CD14-positive monocyte (primary cell): ENCODE results near the gene TSHZ2. TPM values are rescaled to one million over a fixed set of nuclear protein-coding genes. Genes with fewer than 3 reads are reported as not detected.

Experiments used
- DNase-seq, 3 donors: peaks; one replicate each; pipeline ENCODE4 v3.0.0-alpha.2; 2011 to 2022
- H2AFZ ChIP-seq: 2 replicates; pipeline ENCODE4 v1.6.0; 2012; ENCODE audit warnings: mild to moderate bottlenecking, low read depth, low read length, inconsistent platforms; ENCODE audit not compliant: insufficient read depth, poor library complexity, severe bottlenecking
- H3K27ac ChIP-seq, 2 donors: 1 replicate in 1 of 2; 2 replicates in 1 of 2; pipeline ENCODE4 v1.5.1; 2012 to 2013; ENCODE audit warnings: low read length in 2 of 2, control low read depth in 1 of 2, inconsistent platforms in 1 of 2, low read depth in 1 of 2, mild to moderate bottlenecking in 1 of 2
- H3K27me3 ChIP-seq, 2 donors: one replicate each; pipeline versions ENCODE4 v1.6.0 to v1.6.1; 2011 to 2013; ENCODE audit warnings: low read length in 2 of 2; ENCODE audit not compliant: control insufficient read depth in 2 of 2, insufficient read depth in 2 of 2
- H3K36me3 ChIP-seq, 2 donors: replicated peaks in 1 of 2; 1 replicate in 1 of 2; 2 replicates in 1 of 2; pipeline versions ENCODE4 v1.5.1 to v1.6.1; 2012 to 2013; ENCODE audit warnings: low read length in 2 of 2, control low read depth in 1 of 2, inconsistent platforms in 1 of 2, mild to moderate bottlenecking in 1 of 2; ENCODE audit not compliant: insufficient read depth in 2 of 2, control insufficient read depth in 1 of 2
- H3K4me1 ChIP-seq, 2 donors: 1 replicate in 1 of 2; 2 replicates in 1 of 2; pipeline versions ENCODE4 v1.5.1 to v1.6.1; 2012 to 2013; ENCODE audit warnings: low read length in 2 of 2, control low read depth in 1 of 2, inconsistent platforms in 1 of 2, mild to moderate bottlenecking in 1 of 2, moderate library complexity in 1 of 2; ENCODE audit not compliant: insufficient read depth in 2 of 2, control insufficient read depth in 1 of 2
- H3K4me2 ChIP-seq: replicated peaks from 2 replicates; pipeline ENCODE3; 2012; ENCODE audit warnings: low read length, moderate library complexity, mild to moderate bottlenecking; ENCODE audit not compliant: poor library complexity, severe bottlenecking; ENCODE audit errors: extremely low read depth
- H3K4me3 ChIP-seq, 3 experiments: fragments of 200-600 bp in 1 of 3; sonication (generic) in 1 of 3; replicated peaks in 1 of 3; 1 replicate in 2 of 3; 2 replicates in 1 of 3; pipeline ENCODE4 v1.5.1; 2011 to 2013; ENCODE audit warnings: low read length in 3 of 3, mild to moderate bottlenecking in 3 of 3, control low read depth in 2 of 3, low read depth in 2 of 3, inconsistent platforms in 1 of 3, moderate library complexity in 1 of 3
- H3K79me2 ChIP-seq: 2 replicates; pipeline ENCODE4 v1.6.0; 2012; ENCODE audit warnings: mild to moderate bottlenecking, control low read depth, inconsistent platforms, low read length, moderate library complexity; ENCODE audit not compliant: insufficient read depth
- H3K9ac ChIP-seq: 2 replicates; pipeline ENCODE4 v1.6.0; 2017; ENCODE audit warnings: low read length, mild to moderate bottlenecking; ENCODE audit not compliant: insufficient read depth, poor library complexity, severe bottlenecking
- H3K9me3 ChIP-seq, 2 donors: replicated peaks in 1 of 2; 1 replicate in 1 of 2; 2 replicates in 1 of 2; pipeline versions ENCODE4 v1.5.1 to v1.6.1; 2012 to 2013; ENCODE audit warnings: low read length in 2 of 2, control low read depth in 1 of 2; ENCODE audit not compliant: control insufficient read depth in 1 of 2, insufficient read depth in 1 of 2
- H4K20me1 ChIP-seq: 2 replicates; pipeline ENCODE4 v1.6.0; 2012; ENCODE audit warnings: mild to moderate bottlenecking, low read length, control low read depth, moderate library complexity; ENCODE audit not compliant: insufficient read depth
- H3K27ac Mint-ChIP-seq, 7 donors: one replicate each; pipeline ENCODE4 v1.8.0; 2020; ENCODE audit warnings: mild to moderate bottlenecking in 7 of 7, mixed read lengths in 7 of 7, moderate library complexity in 6 of 7, inconsistent platforms in 2 of 7
- H3K27me3 Mint-ChIP-seq, 3 donors: one replicate each; pipeline ENCODE4 v1.8.0; 2021 to 2022; ENCODE audit warnings: low read depth in 3 of 3, mild to moderate bottlenecking in 3 of 3, mixed read lengths in 3 of 3, moderate library complexity in 3 of 3, inconsistent platforms in 1 of 3
- H3K36me3 Mint-ChIP-seq, 2 donors: one replicate each; pipeline ENCODE4 v1.8.0; 2020; ENCODE audit warnings: mixed read lengths in 2 of 2, inconsistent platforms in 1 of 2, mild to moderate bottlenecking in 1 of 2
- H3K4me1 Mint-ChIP-seq: one replicate; pipeline ENCODE4 v1.8.0; 2020; ENCODE audit warnings: mild to moderate bottlenecking, mixed read lengths
- H3K4me3 Mint-ChIP-seq, 2 donors: one replicate each; pipeline ENCODE4 v1.8.0; 2020; ENCODE audit warnings: mild to moderate bottlenecking in 2 of 2, mixed read lengths in 2 of 2, moderate library complexity in 1 of 2
- H3K9me3 Mint-ChIP-seq, 7 donors: one replicate each; pipeline ENCODE4 v1.8.0; 2020 to 2022; ENCODE audit warnings: mixed read lengths in 7 of 7, mild to moderate bottlenecking in 6 of 7, moderate library complexity in 6 of 7, inconsistent platforms in 2 of 7
- CTCF ChIP-seq: fragments of 200-600 bp; IDR thresholded peaks from one replicate; pipeline ENCODE4 v1.8.0; 2022; ENCODE audit warnings: antibody characterized with exemption, mild to moderate bottlenecking
- WGBS: methylation state at CpG from one replicate; pipeline ENCODE4 v1.1.5; 2013; ENCODE audit warnings: missing lambda C conversion rate; ENCODE audit not compliant: insufficient coverage; 5-methylcytosine and 5-hydroxymethylcytosine counted together
- intact Hi-C, 2 donors: fragments of 100-400 bp; cut with micrococcal nuclease; formaldehyde crosslinking; loops; one replicate each; pipeline versions ENCODE4 v1.15.0 to v1.15.1; 2023
- polyA plus RNA-seq, 3 donors: library from polyadenylated mRNA; depleted of rRNA in 1 of 3; unstranded in 2 of 3; stranded (reverse) in 1 of 3; fragments of 300-500 nt in 2 of 3; fragments of >200 nt in 1 of 3; fragmentation: Illumina TruSeq in 2 of 3; gene quantifications; 1 replicate in 2 of 3; 2 replicates in 1 of 3; pipeline ENCODE4 v1.2.3, GENCODE V29; 2012 to 2021

The TSHZ2 gene
- polyA plus RNA-seq, 3 donors: not detected

- H3K27ac Mint-ChIP-seq: no peak overlapping the region
- no CpG with 5 or more reads among the region's 1 CpG for WGBS
- H3K36me3 Mint-ChIP-seq: no peaks in the 10 kb centered on the region
- no peak overlapping the region for H2AFZ ChIP-seq
- no peaks in the 10 kb centered on the region for H3K36me3 ChIP-seq
- H3K27ac ChIP-seq: no peak overlapping the region
- H3K4me1 ChIP-seq: no peaks in the 10 kb centered on the region
- peaks cover 0 to 2% (median 0%) of the 10 kb centered on the region in 7 donors for H3K9me3 Mint-ChIP-seq
- no peaks in the 10 kb centered on the region for H3K9me3 ChIP-seq
- intact Hi-C loops: no loop called here
- no peak for TF ChIP-seq CTCF
- no peaks in the 10 kb centered on the region for H4K20me1 ChIP-seq
- H3K4me3 Mint-ChIP-seq: no peak overlapping the region
- H3K9ac ChIP-seq: no peak overlapping the region
- DNase-seq: no peak
- no peaks in the 10 kb centered on the region for H3K4me1 Mint-ChIP-seq
- no peaks in the 10 kb centered on the region for H3K79me2 ChIP-seq
- no peaks in the 10 kb centered on the region for H3K27me3 ChIP-seq
- H3K27me3 Mint-ChIP-seq: peaks cover 0 to 3% (median 0%) of the 10 kb centered on the region in 3 donors
- no peak overlapping the region for H3K4me3 ChIP-seq
- H3K4me2 ChIP-seq: no peak overlapping the region
Measured at GRCh38 chr20:52992632-52993031, 20.5 kb downstream of the TSHZ2 start.

- Mint-ChIP-seq H3K27ac (no peak overlapping the region), H3K27me3 (peaks cover 0 to 3% (median 0%) of the 10 kb centered on the region in 3 donors), H3K9me3 (peaks cover 0 to 2% (median 0%) of the 10 kb centered on the region in 7 donors), H3K4me1 (no peaks in the 10 kb centered on the region), H3K4me3 (no peak overlapping the region), H3K36me3 (no peaks in the 10 kb centered on the region)
- Histone ChIP-seq H3K4me2 (no peak overlapping the region), H3K9ac (no peak overlapping the region), H3K4me3 (no peak overlapping the region), H3K27ac (no peak overlapping the region), H3K36me3 (no peaks in the 10 kb centered on the region), H3K4me1 (no peaks in the 10 kb centered on the region), H4K20me1 (no peaks in the 10 kb centered on the region), H3K9me3 (no peaks in the 10 kb centered on the region), H3K27me3 (no peaks in the 10 kb centered on the region), H2AFZ (no peak overlapping the region), H3K79me2 (no peaks in the 10 kb centered on the region)
- intact Hi-C loops: no loop called here
- no CpG with 5 or more reads among the region's 3 CpGs for WGBS
- DNase-seq: no peak
- no peak for TF ChIP-seq CTCF
Measured at GRCh38 chr20:52993076-52993475, 20.9 kb downstream of the TSHZ2 start.
